GM18861 (cell line): ENCODE results near the gene KCNT2.
"Not testable (repeated sequence)": the region's sequence is repeated elsewhere in the genome, so short reads cannot be mapped to it uniquely, and the experiment has no call there.

Experiments
- ATAC-seq: cut with Tn5 transposase; IDR thresholded peaks from one replicate; pipeline ENCODE4 v1.9.1; 2021; ENCODE audit not compliant: unreplicated experiment

KCNT2 gene

GRCh38 chr1:196590959-196591358, 17.3 kb downstream of the KCNT2 start:
- ATAC-seq = no peak

GRCh38 chr1:196590012-196590708, 18.1 kb downstream of the KCNT2 start:
- no peak for ATAC-seq

DNA sequence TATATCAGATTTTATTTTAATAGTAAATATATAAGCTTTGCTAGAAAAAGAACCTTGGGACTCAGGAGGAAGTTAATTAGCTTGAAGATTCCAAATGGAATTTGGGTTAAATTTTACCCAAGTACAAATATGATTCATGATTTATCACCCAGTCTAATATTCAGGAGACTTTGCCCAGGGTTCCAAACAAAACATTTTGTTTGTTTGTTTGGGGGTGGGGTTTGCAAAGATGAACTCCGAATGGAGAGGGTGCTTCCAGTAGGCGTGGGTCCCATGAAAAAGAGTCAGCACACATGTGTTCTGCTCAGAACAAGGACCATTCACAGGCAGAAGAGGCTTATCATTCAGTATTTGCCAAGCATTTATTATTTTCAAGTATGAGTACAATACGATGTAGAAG, 23.5 kb downstream of the KCNT2 start:
- ATAC-seq = no peak

- no peak for ATAC-seq
These were observed 30.9 kb downstream of the KCNT2 start for GRCh38 chr1:196577386-196577785.

DNA sequence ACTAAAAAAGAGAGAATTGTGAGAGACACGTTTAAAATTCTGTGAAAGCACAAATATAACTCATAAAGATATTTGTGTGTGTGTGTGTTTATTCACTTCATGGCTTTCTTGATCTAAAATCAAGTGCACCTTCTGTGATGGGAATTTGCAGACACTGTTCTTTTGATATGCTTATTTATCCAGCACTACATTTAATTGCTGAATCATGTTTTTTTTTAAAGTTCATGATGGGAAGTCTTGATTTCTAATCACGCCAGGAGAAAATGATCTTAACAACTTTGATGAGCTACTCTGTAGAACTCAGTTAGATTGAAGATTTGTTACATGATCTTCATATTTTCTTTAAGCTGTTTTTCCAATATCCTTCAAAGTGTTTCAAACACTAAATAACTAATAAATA, 35.0 kb downstream of the KCNT2 start:
- no peak for ATAC-seq

DNA sequence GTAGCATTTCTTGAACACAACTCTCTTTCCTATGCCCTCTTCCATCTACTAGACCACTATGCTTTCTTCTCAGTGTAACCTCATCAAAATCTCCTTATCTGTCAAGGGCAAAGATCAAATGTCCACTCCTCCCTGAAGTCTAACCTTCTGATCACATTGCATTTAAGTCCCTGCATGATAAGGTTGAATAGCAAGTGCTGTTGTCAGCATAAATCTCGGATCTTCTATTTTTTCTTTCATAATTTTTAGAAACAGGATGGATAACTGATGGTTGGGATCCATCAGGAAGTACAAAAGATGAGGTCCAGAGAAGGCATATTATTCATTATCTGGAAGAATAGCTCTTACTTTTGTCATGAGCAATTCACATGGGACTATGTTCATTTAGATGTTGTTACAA, 41.0 kb downstream of the KCNT2 start:
- no peak for ATAC-seq

- ATAC-seq = no peak
These were observed 44.5 kb downstream of the KCNT2 start for GRCh38 chr1:196563768-196564167.

GRCh38 chr1:196559314-196559713, 48.9 kb downstream of the KCNT2 start:
- ATAC-seq = no peak

- ATAC-seq = peak; percentile 58
These were observed 49.8 kb downstream of the KCNT2 start for GRCh38 chr1:196558411-196558810.

DNA sequence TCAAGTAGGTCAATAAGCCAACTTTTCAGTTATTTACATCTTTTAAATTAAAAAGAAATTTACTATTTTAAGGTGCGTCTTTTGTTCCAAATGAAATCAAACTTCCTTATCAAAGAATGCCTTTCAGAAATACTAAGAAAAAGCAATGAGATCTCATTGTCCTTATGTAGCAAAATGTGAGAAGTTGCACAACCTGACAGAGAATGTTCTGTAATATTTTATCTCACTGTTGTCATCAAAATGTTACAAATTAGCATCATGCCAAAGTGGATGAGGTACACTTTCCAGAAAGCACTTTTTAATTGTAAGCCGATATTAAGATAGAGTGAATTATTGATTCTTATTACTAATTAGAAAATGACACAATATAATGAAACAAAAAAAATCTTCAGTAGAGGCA, 50.4 kb downstream of the KCNT2 start:
- no peak for ATAC-seq

GRCh38 chr1:196550731-196551130, 57.5 kb downstream of the KCNT2 start:
- no peak for ATAC-seq

- no peak for ATAC-seq
These were observed 61.7 kb downstream of the KCNT2 start for GRCh38 chr1:196546272-196547111.

GRCh38 chr1:196545222-196545621, 63.0 kb downstream of the KCNT2 start:
- no peak for ATAC-seq

- no peak for ATAC-seq
These were observed 63.6 kb downstream of the KCNT2 start for GRCh38 chr1:196544617-196545016.

DNA sequence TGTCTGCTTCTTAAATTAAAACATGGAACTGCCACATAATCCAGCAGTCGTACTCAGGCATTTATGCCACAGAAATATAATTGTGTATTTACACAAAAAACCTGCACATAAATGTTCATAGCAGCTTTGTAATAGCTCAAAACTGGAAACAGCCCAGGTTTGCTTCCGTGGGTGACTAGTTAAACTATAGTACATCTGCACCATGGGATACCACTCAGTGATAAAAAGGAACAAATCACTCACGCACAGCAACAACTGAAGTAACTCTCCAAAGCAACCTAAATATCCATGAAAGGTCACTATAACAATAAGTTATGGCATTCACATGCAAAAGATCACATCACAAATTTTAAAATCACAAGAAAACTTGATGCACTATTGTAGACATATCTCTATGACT, 64.4 kb downstream of the KCNT2 start:
- ATAC-seq = no peak

DNA sequence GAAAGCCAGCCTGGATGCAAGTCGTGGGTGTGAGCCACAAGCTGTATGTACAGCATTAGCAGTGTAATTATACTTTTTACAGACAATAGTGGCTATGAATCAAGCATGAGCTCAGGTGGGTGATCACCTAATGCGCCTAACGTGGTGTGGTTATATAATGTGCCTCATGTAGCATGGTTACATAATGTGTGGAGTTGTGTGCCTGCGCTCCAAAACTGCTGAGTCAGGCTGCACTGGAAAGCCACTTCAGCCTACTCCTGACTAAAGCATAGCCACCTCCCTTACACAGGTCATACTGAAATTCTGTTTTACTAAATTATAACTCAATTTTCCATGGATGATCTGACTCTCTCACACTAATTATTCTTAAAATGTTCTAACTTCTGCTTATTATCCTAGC, 69.8 kb downstream of the KCNT2 start:
- no peak for ATAC-seq

DNA sequence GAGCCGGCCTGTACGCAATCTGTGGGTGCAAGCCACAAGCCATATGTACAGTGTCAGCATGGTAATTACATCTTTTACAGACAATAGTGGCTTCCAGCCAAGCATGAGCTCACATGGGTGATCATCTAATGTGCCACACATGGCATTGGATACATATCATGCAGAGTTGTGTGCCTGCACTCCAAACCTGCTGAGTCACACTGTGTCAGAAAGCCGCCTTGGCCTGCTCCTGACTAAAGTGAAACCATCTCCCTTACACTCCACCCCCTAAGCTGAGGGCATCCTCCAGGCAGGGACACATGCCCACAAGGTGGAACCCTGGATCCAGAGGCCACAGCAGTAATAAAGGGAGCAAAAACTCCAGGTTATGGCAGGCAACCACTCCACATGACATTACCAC, 72.5 kb downstream of the KCNT2 start:
- ATAC-seq = no peak

GRCh38 chr1:196531737-196532524, 76.3 kb downstream of the KCNT2 start:
- ATAC-seq = no peak

DNA sequence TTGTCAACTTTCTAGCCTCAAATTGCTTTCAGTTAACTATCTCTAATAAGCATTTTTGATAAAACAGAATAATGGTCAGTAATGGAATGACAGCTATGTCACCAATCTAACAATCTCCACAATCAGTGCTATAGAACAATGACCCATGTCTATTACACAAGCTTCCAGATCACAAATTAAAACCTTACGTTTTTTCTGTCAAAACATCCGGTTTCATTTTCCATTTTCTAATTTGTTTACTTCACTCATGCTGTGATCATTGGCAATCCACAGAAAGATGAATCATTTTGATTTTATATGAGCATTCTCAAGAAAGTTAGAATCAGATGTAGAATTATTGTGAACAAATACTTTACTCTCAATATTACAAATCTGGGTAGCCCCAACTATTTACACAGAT, 80.3 kb downstream of the KCNT2 start:
- ATAC-seq = no peak

DNA sequence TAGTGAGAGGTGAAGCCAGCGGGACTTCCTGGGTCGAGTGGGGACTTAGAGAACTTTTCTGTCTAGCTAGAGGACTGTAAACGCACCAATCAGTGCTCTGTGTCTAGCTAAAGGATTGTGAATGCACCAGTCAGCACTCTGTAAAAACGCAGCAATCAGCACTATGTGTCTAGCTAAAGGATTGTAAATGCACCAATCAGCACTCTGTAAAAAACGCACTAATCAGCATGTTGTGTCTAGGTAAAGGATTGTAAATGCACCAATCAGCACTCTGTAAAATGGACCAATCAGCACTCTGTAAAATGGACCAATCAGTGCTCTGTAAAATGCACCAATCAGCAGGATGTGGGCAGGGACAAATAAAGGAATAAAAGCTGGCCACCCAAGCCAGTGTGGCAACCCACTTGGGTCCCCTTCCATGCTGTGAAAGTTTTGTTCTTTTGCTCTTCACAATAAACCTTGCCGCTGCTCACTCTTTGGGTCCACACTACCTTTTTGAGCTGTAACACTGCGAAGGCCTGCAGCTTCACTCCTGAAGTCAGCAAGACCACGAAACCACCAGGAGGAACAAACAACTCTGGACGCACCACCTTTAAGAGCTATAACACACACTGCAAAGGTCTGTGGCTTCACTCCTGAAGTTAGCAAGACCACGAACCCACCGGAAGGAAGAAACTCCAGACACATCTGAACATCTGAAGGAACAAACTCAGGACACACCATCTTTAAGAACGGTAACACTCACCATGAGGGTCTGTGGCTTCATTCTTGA, 85.5 kb downstream of the KCNT2 start:
- ATAC-seq = not testable (repeated sequence)

DNA sequence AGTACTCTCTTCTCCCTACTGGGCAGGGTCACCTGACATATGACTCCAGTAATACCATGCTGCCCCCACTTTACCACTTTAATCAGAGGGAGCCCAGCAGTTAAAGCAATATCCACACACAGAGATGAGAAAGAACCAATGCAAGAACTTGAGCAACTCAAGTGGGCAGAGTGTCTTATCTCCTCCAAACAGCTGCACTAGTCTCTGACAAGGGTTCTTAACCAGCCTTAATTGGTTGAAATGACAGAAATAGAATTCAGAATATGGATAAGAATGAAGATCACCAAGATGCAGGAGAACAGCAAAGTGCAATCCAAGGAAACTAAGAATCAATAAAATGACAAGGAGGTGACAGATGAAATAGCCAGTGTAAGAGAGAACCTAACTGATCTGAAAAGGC, 91.0 kb downstream of the KCNT2 start:
- ATAC-seq = no peak
